IPS-20b (cell line): Measurements from ENCODE around the gene ADARB2.

Experiments
- H3K27ac ChIP-seq: one replicate; pipeline ENCODE4 v1.5.1; 2013; ENCODE audit warnings: low read length
- H3K27me3 ChIP-seq: 2 replicates; pipeline ENCODE4 v1.6.1; 2013; ENCODE audit warnings: mild to moderate bottlenecking, low read length, inconsistent platforms; ENCODE audit not compliant: insufficient read depth
- H3K36me3 ChIP-seq: 2 replicates; pipeline ENCODE4 v1.6.1; 2013; ENCODE audit warnings: low read depth, mild to moderate bottlenecking, inconsistent platforms, low read length, moderate library complexity; ENCODE audit not compliant: insufficient read depth
- H3K4me1 ChIP-seq: 2 replicates; pipeline ENCODE4 v1.6.1; 2013; ENCODE audit warnings: mild to moderate bottlenecking, control low read depth, inconsistent platforms, low read length, moderate library complexity; ENCODE audit not compliant: insufficient read depth
- H3K4me3 ChIP-seq: 2 replicates; pipeline ENCODE4 v1.5.1; 2013; ENCODE audit warnings: mild to moderate bottlenecking, low read length, inconsistent platforms
- H3K9ac ChIP-seq: 2 replicates; pipeline ENCODE4 v1.6.1; 2013; ENCODE audit warnings: low read depth, mild to moderate bottlenecking, inconsistent platforms, low read length, moderate library complexity
- H3K9me3 ChIP-seq: 2 replicates; pipeline ENCODE4 v1.6.1; 2013; ENCODE audit warnings: mild to moderate bottlenecking, low read depth, low read length, inconsistent platforms; ENCODE audit not compliant: insufficient read depth

ADARB2 gene

GRCh38 chr10:1684991-1685390 lies 52.3 kb downstream of the ADARB2 start:
- Histone ChIP-seq H3K36me3 (no peaks in the 10 kb centered on the region), H3K27ac (no peak overlapping the region), H3K4me1 (no peaks in the 10 kb centered on the region), H3K4me3 (no peak overlapping the region), H3K9ac (no peak overlapping the region), H3K27me3 (no peaks in the 10 kb centered on the region), H3K9me3 (peaks cover 9% of the 10 kb centered on the region; the same call in 1 of the 2 replicates)

DNA sequence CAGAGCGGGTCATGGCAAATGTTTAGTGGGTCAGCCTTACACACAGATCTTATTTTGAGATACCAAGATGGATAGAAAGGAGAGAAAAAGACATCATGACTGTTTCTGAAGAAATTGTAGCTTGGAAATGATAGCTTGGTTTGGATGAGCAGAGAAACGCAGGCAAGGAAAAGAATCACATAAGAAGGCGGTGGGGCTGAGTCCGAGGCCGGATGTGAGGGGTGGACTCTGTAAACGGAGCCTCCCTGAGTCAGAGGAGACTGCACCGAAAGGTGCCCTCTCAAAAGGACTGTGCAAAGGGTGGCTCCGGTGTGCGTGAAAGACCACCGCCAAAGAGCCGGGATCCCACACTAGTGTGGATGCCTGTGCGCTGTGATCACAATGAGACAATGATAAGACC lies 53.7 kb downstream of the ADARB2 start:
- H3K9me3 ChIP-seq = no peaks in the 10 kb centered on the region
- no peak overlapping the region for H3K9ac ChIP-seq
- no peak overlapping the region for H3K4me3 ChIP-seq
- H3K27ac ChIP-seq = no peak overlapping the region
- peaks cover 4% of the 10 kb centered on the region; the same call in 1 of the 2 replicates for H3K4me1 ChIP-seq
- H3K36me3 ChIP-seq = no peaks in the 10 kb centered on the region
- no peaks in the 10 kb centered on the region for H3K27me3 ChIP-seq

- Histone ChIP-seq H3K9me3 (no peaks in the 10 kb centered on the region), H3K9ac (no peak overlapping the region), H3K27me3 (no peaks in the 10 kb centered on the region), H3K4me3 (no peak overlapping the region), H3K27ac (no peak overlapping the region), H3K36me3 (no peaks in the 10 kb centered on the region), H3K4me1 (peaks cover 4% of the 10 kb centered on the region; the same call in 1 of the 2 replicates)
Measured at GRCh38 chr10:1679821-1680650, 57.3 kb downstream of the ADARB2 start.

- H3K9ac ChIP-seq = no peak overlapping the region
- no peaks in the 10 kb centered on the region for H3K27me3 ChIP-seq
- no peaks in the 10 kb centered on the region for H3K36me3 ChIP-seq
- H3K4me1 ChIP-seq = peaks cover 4% of the 10 kb centered on the region; the same call in 1 of the 2 replicates
- no peak overlapping the region for H3K27ac ChIP-seq
- no peaks in the 10 kb centered on the region for H3K9me3 ChIP-seq
- H3K4me3 ChIP-seq = no peak overlapping the region
Measured at GRCh38 chr10:1678084-1678483, 59.2 kb downstream of the ADARB2 start.

- H3K9ac ChIP-seq = no peak overlapping the region
- H3K27me3 ChIP-seq = no peaks in the 10 kb centered on the region
- no peaks in the 10 kb centered on the region for H3K9me3 ChIP-seq
- peaks cover 4% of the 10 kb centered on the region; the same call in 1 of the 2 replicates for H3K4me1 ChIP-seq
- no peak overlapping the region for H3K27ac ChIP-seq
- H3K36me3 ChIP-seq = no peaks in the 10 kb centered on the region
- no peak overlapping the region for H3K4me3 ChIP-seq
Measured at GRCh38 chr10:1677307-1677939, 59.9 kb downstream of the ADARB2 start.

- Histone ChIP-seq H3K27me3 (no peaks in the 10 kb centered on the region), H3K9me3 (no peaks in the 10 kb centered on the region), H3K36me3 (no peaks in the 10 kb centered on the region), H3K9ac (no peak overlapping the region), H3K4me1 (peaks cover 2% of the 10 kb centered on the region; the same call in 1 of the 2 replicates), H3K27ac (no peak overlapping the region), H3K4me3 (no peak overlapping the region)
Measured at GRCh38 chr10:1674501-1674900, 62.8 kb downstream of the ADARB2 start.

DNA sequence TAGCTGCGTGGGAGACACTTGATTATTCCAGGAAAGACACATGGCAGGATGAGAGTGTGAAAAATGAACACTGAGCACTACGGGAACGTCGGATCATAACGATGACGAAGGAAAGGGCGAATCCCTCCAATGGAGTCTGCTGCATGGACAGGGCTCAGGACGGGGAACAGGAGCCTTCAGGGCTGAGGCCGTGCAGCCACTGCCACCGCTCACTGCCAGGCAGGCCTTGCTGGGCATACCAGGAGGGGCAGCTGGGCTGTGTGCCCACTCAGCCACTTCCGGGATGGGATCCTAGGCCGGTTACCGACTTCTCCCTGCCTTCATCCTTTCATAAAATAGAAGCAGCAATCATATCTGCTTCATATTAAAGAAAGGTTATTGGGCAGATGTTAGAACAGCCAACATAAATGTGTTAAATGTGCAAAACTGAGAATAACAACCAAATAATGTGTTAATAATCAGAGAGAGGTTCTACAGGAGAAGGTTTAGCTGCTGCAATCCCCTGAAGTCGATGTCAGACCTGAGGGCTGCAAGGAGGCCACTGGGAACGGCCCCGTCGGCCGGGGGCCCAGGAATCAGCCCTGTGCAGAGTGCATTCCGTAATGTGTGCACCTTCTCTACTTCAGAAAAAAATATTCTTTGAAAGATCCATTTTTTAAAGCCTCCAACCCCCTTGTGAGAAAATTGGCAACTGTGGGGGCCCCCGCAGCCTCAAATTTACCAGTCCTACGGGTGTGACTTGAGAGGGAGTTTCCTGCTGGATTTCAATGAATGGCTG lies 63.6 kb downstream of the ADARB2 start:
- H3K4me3 ChIP-seq = no peak overlapping the region
- H3K36me3 ChIP-seq = no peaks in the 10 kb centered on the region
- H3K27me3 ChIP-seq = no peaks in the 10 kb centered on the region
- no peak overlapping the region for H3K27ac ChIP-seq
- H3K9me3 ChIP-seq = no peaks in the 10 kb centered on the region
- no peak overlapping the region for H3K9ac ChIP-seq
- no peaks in the 10 kb centered on the region for H3K4me1 ChIP-seq

DNA sequence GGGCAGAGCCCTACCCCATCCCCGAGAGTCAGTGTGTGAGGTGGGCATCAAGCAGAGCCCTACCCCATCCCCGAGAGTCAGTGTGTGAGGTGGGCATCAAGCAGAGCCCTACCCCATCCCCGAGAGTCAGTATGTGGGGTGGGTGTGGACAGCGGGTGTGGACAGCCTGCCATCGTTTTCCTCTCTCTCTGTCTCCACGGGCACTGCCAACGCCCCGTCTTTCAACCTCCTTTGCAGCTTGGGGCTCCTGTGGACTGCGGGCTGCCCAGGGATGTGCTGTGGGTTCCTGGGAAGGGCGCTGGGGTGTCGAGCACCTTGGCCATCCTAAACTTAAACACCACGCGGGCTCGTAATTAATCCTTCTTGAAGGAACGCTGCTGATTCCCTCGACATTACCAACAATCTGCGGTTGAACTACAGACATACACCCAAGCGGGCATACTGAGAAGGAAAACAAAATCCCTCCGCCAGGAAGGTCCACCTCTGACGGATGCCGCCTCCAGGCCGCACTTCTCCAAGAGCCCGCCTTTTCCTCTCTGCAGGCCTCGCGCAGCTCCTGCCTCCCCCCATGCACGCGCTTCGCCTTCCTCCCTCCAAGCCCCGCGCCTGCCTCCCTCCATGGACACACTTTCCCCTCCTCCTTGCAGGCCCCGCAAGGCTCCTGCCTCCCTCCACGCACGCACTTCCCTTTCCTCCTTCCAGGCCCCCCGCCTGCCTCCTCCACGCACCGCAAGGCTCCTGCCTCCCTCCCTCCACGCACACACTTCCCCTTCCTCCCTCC lies 65.1 kb downstream of the ADARB2 start:
- Histone ChIP-seq H3K27ac (no peak overlapping the region), H3K9me3 (no peaks in the 10 kb centered on the region), H3K36me3 (no peaks in the 10 kb centered on the region), H3K4me1 (no peaks in the 10 kb centered on the region), H3K9ac (no peak overlapping the region), H3K4me3 (no peak overlapping the region), H3K27me3 (no peaks in the 10 kb centered on the region)

GRCh38 chr10:1671366-1672000 lies 65.8 kb downstream of the ADARB2 start:
- Histone ChIP-seq H3K4me3 (no peak overlapping the region), H3K9ac (no peak overlapping the region), H3K27me3 (no peaks in the 10 kb centered on the region), H3K9me3 (no peaks in the 10 kb centered on the region), H3K36me3 (no peaks in the 10 kb centered on the region), H3K27ac (no peak overlapping the region), H3K4me1 (peaks cover 4% of the 10 kb centered on the region; the same call in 1 of the 2 replicates)

DNA sequence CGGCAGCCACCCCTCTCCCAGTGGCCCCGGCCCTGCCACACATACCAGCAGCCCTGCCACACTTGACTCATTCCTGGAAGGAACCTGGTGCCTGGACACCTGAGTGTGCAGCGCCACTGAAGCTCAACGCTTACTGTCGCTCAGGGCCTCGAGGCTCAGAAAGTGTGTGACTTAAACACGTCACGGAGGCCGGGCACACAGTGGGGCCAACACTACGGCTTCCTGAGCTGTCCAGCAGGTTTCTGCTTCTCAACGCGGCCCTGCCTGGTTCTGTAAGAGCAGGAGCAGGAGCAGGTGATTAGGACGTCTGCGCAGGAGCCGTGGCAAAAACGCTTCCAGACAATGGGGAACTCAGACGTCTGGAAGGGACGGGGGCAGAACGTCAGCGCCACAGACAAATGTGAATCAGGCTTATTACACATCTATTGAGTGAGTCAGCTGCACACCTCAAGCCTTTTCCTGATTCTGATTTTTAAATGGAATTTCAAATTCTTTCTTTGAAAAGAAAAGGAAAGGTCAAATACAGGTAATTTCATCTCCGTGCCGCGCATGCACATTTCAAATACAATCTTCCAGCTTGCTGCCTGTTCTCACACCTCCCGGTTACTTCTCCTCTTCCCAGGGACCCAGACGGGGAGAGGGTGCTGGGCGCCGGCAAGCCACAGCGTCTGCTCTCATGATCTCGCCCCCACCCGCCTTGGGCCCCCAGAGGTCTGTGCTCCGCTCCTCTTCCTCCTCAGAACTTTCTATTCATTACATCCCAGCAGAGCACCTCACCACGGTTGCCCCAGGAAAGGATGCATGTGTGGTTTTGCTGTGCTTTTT lies 66.6 kb downstream of the ADARB2 start:
- no peaks in the 10 kb centered on the region for H3K9me3 ChIP-seq
- H3K9ac ChIP-seq = no peak overlapping the region
- no peaks in the 10 kb centered on the region for H3K36me3 ChIP-seq
- H3K27me3 ChIP-seq = no peaks in the 10 kb centered on the region
- no peak overlapping the region for H3K4me3 ChIP-seq
- no peak overlapping the region for H3K27ac ChIP-seq
- peaks cover 4% of the 10 kb centered on the region; the same call in 1 of the 2 replicates for H3K4me1 ChIP-seq
